GM13976 (cell line): ENCODE measurements around the gene UTP15.
A peak's percentile ranks its signal among the peaks of the same experiment; 100 is the strongest.

Experiments
- DNase-seq: peaks from one replicate; pipeline ENCODE4 v3.0.0; 2012; ENCODE audit warnings: low spot score
- in situ Hi-C: fragments of 300-500 bp; cut with MboI; formaldehyde crosslinking; loops from one replicate; pipeline ENCODE4 v1.12.0; 2022; ENCODE audit warnings: low sequenced_read_pairs, mixed read lengths, inconsistent platforms; ENCODE audit not compliant: unreplicated experiment
- TF ChIP-seq, protein P1 (sequence below): IDR thresholded peaks from 2 replicates; pipeline ENCODE4 v1.5.1; 2012; ENCODE audit warnings: borderline replicate concordance, mild to moderate bottlenecking; ENCODE audit not compliant: insufficient read depth; ENCODE audit errors: extremely low read depth, missing control alignments, control extremely low read depth

The UTP15 gene, protein sequence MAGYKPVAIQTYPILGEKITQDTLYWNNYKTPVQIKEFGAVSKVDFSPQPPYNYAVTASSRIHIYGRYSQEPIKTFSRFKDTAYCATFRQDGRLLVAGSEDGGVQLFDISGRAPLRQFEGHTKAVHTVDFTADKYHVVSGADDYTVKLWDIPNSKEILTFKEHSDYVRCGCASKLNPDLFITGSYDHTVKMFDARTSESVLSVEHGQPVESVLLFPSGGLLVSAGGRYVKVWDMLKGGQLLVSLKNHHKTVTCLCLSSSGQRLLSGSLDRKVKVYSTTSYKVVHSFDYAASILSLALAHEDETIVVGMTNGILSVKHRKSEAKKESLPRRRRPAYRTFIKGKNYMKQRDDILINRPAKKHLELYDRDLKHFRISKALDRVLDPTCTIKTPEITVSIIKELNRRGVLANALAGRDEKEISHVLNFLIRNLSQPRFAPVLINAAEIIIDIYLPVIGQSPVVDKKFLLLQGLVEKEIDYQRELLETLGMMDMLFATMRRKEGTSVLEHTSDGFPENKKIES

DNA sequence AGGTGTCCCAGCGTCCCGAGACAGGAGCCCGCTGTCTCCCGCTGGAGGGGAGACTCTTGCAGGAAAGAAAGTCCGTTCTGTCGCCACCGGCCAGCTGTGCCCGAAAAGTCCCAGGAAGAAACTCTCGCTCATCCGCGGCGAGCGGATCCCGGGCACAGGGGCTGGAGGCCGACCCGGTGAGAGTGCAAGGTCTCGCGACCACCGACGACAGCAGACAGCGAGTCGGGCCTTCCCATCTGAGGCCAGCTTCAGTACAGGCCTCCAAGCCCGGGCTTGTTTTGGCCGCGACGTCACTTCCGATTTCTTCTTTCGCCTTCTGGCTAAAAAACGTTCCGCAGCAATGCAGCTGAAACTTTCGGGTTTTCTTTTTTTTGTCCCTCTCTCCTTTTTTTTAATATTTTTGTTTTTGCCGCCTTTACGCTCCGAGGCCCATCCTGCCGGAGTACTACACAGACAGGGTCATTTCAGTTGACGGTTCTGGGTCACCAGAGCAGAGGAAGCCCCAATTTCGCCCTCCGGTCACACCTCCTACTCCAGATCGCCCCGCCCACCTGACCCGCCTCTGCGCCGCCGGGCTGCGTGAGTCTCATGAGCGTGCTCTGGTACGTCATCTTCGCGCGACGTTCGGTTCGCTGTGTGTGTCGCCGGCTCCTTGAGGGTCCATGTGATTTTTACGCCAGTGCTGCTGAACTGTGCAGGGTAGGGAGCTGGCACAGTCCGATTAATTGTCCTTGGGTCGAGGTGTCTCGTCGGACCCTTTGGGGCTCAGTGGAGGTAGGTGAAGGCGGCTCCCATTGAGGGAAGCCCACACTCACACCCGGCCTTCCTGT lies at the start of gene UTP15, which contains the start of gene ANKRA2:
Gene UTP15, plus strand, starts transcription at position 605 of the 830 bp plus-strand sequence. CDS start 1,602 bp downstream, outside the sequence.
Gene ANKRA2, minus strand, starts transcription at position 501 of the 830 bp plus-strand sequence. CDS start 2,758 bp downstream, outside the sequence.
- TF ChIP-seq, protein P1, sequence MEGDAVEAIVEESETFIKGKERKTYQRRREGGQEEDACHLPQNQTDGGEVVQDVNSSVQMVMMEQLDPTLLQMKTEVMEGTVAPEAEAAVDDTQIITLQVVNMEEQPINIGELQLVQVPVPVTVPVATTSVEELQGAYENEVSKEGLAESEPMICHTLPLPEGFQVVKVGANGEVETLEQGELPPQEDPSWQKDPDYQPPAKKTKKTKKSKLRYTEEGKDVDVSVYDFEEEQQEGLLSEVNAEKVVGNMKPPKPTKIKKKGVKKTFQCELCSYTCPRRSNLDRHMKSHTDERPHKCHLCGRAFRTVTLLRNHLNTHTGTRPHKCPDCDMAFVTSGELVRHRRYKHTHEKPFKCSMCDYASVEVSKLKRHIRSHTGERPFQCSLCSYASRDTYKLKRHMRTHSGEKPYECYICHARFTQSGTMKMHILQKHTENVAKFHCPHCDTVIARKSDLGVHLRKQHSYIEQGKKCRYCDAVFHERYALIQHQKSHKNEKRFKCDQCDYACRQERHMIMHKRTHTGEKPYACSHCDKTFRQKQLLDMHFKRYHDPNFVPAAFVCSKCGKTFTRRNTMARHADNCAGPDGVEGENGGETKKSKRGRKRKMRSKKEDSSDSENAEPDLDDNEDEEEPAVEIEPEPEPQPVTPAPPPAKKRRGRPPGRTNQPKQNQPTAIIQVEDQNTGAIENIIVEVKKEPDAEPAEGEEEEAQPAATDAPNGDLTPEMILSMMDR = no peak
- in situ Hi-C loops = no loop called here

DNA sequence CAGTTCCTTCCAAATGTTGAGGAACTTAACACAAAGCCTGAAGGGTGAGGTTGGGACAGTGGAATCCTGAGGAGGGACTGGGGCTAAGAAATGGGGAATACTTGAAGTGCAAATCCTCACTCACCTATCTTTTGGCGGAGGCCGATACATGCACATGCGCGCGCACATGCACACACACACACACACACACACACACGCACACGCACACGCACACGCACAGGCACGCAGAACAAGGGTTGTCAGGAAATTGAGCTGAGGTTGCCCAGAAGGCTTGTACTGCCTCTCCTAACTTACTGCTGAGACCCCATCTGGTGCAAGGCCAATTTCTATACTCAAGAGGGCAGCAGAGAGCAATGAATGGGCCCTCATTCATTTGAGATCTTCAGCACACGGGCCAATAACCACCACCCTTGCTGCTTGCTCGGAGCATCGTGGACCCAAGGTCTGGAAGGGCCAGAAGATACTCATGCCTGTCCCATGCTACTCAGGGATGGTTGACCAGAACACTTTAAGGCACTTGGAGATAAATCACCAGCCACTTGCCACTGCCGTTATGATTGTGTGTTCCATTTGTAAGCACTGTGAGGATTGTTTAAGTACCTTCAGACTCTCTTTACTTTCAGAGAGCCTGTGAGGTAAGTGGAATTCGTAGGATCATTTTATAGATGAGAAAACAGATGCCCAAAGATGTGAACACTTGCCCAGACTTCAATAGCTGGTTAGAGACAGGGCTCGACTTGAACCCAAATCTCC lies 45.8 kb upstream of the UTP15 start:
- TF ChIP-seq, protein P1 = peak; percentile 80
- DNase-seq = peak; percentile 85
- in situ Hi-C loops = no loop called here

More for the DNA sequence above, at the start of gene UTP15, which contains the start of gene ANKRA2:
- DNase-seq = peak; percentile 89

DNA sequence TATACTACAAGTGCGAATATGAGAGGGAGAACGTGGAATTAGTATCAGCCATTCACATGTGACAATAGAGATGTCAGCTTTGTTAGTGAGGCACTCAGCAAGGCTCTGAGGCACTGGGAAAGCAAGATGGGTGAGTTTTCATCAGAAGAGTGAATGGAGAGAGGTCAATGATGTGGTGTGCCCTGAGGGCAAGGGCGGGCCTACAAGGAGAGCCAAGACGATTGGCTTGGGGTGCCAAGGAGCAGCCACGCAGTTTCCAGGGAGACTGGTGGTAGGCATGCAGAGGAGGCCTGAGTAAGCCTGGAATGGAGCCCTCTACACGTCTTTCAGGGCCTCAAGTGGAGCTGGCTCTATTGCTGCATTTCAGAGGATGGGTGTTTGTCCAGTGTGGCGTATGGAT lies 42.6 kb upstream of the UTP15 start:
- in situ Hi-C loops = no loop called here
- DNase-seq = no peak
- TF ChIP-seq, protein P1 = no peak

DNA sequence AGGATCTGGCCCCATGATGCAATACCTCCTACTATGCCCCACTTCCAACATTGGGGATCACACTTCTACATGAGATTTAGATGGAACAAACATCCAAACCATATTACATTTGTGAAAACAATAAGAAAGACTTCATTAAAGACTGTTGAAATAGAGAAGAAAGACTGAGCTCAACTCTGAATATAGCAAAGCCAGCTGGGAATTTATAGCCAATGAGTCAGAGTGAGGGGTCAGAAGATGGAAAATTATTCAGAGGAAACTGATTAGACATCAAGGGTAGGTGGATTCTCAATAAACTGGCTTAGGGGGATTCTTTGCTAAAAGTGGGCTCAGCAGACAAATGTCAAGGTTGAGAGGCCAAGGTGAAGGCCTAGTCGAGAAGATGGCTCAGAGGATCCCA lies 41.7 kb upstream of the UTP15 start:
- no peak for DNase-seq
- in situ Hi-C loops = no loop called here
- TF ChIP-seq, protein P1 = no peak

DNA sequence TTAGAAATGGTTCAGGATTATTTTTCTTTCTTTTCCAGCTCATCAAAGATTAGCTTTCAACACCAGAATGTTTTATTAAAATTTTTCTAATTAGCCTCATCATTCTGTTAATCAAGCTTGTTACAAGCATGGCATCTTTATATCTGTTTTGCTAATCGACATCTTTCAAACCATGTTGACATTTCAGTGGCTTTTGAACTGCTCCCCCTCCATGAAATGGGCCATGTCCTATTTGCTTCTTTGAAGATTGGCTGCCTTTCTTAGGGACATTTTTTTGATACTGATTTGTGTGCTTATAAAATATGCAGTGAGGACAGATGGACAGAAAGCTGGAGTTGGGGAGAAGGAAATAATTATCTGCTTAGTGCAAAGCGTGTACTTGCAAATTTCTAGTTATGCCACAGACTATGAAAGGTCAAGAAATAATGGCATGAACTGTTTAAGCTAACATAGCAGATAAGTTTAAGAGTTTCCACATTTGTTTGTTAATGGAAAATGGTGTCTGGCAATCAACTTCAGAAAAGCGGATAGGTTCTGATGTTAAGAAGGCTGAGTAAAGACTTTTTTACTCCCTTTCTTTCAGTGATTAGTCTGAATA lies 39.8 kb upstream of the UTP15 start:
- in situ Hi-C loops = no loop called here
- no peak for DNase-seq

More for the DNA sequence above, 39.8 kb upstream of the UTP15 start:
- TF ChIP-seq, protein P1 = no peak
